ENCODE measurements around the gene OR4F6.
"Not testable (repeated sequence)": the region's sequence is repeated elsewhere in the genome, so short reads cannot be mapped to it uniquely, and the experiment has no call there.

Gene OR4F6

GRCh38 chr15:101778576-101778975 is 24.7 kb upstream of the OR4F6 start:
- not testable (repeated sequence) for H4K8ac ChIP-seq (ENCODE audit: low read depth, low read length); H3K4ac ChIP-seq (ENCODE audit: low read length); H3K9me3 ChIP-seq (replicated peaks in 1 of 2; ENCODE audit: control insufficient read depth in 2 of 2, insufficient read depth in 1 of 2, low read depth in 1 of 2, low read length in 2 of 2); H3K4me2 ChIP-seq (ENCODE audit: insufficient read depth, low read length, poor library complexity, severe bottlenecking); H2BK5ac ChIP-seq (ENCODE audit: low read length); H2BK15ac ChIP-seq (ENCODE audit: low read length); H2BK120ac ChIP-seq (ENCODE audit: low read depth, low read length); H3K27ac ChIP-seq (replicated peaks; ENCODE audit: low read length); DNase-seq (ENCODE audit: low spot score); H3K4me3 ChIP-seq (ENCODE audit: low read length in 2 of 2); H3K79me1 ChIP-seq (ENCODE audit: low read depth, low read length); H3K36me3 ChIP-seq (replicated peaks in 1 of 2; ENCODE audit: control insufficient read depth in 2 of 2, insufficient read depth in 2 of 2, low read length in 2 of 2); H2BK12ac ChIP-seq (ENCODE audit: low read length); H2AK5ac ChIP-seq (ENCODE audit: low read depth, low read length); H3K14ac ChIP-seq (ENCODE audit: low read length); H3K9ac ChIP-seq (ENCODE audit: low read depth, low read length, poor library complexity); H3K18ac ChIP-seq (ENCODE audit: low read length); H4K91ac ChIP-seq (ENCODE audit: low read depth, low read length, poor library complexity); H2AFZ ChIP-seq (ENCODE audit: low read length); H3K4me1 ChIP-seq (ENCODE audit: control insufficient read depth in 2 of 2, insufficient read depth in 1 of 2, low read depth in 1 of 2, low read length in 2 of 2); H3K23ac ChIP-seq (ENCODE audit: low read depth, low read length, poor library complexity)
- WGBS, 2 donors (ENCODE audit: extremely low coverage in 2 of 2, insufficient read length in 2 of 2, insufficient replicate concordance in 1 of 2) = no CpG with 5 or more reads among the region's 10 CpGs
- peaks cover 0 to 36% (median 0%) of the 10 kb centered on the region in 3 experiments for H3K27me3 ChIP-seq (ENCODE audit: control insufficient read depth in 3 of 3, insufficient read depth in 3 of 3, low read depth in 1 of 3, low read length in 3 of 3)

- peaks cover 0 to 25% (median 0%) of the 10 kb centered on the region in 3 experiments for H3K27me3 ChIP-seq (ENCODE audit: control insufficient read depth in 3 of 3, insufficient read depth in 3 of 3, low read depth in 1 of 3, low read length in 3 of 3)
Observed at GRCh38 chr15:101780225-101780624, 23.1 kb upstream of the OR4F6 start.

GRCh38 chr15:101781928-101782327 is 21.4 kb upstream of the OR4F6 start:
- no peak overlapping the region for H2AK5ac ChIP-seq (ENCODE audit: low read depth, low read length)
- H2BK5ac ChIP-seq (ENCODE audit: low read length) = no peak overlapping the region
- no CpG with 5 or more reads among the region's 9 CpGs for WGBS, 2 donors (ENCODE audit: extremely low coverage in 2 of 2, insufficient read length in 2 of 2, insufficient replicate concordance in 1 of 2)
- no peak overlapping the region for H3K9ac ChIP-seq (ENCODE audit: low read depth, low read length, poor library complexity)
- no peak overlapping the region for H3K4ac ChIP-seq (ENCODE audit: low read length)
- H3K9me3 ChIP-seq (replicated peaks in 1 of 2; ENCODE audit: control insufficient read depth in 2 of 2, insufficient read depth in 1 of 2, low read depth in 1 of 2, low read length in 2 of 2) = no peaks in the 10 kb centered on the region
- no peak overlapping the region for H2BK120ac ChIP-seq (ENCODE audit: low read depth, low read length)
- H3K18ac ChIP-seq (ENCODE audit: low read length) = no peak overlapping the region
- no peaks in the 10 kb centered on the region for H3K4me1 ChIP-seq (ENCODE audit: control insufficient read depth in 2 of 2, insufficient read depth in 1 of 2, low read depth in 1 of 2, low read length in 2 of 2)
- no peaks in the 10 kb centered on the region for H3K79me1 ChIP-seq (ENCODE audit: low read depth, low read length)
- no peak overlapping the region for H3K4me3 ChIP-seq (ENCODE audit: low read length in 2 of 2)
- no peak overlapping the region for H4K8ac ChIP-seq (ENCODE audit: low read depth, low read length)
- no peak overlapping the region for H2BK15ac ChIP-seq (ENCODE audit: low read length)
- H3K14ac ChIP-seq (ENCODE audit: low read length) = no peak overlapping the region
- H3K4me2 ChIP-seq (ENCODE audit: insufficient read depth, low read length, poor library complexity, severe bottlenecking) = no peak overlapping the region
- DNase-seq (ENCODE audit: low spot score) = no peak
- H2BK12ac ChIP-seq (ENCODE audit: low read length) = no peak overlapping the region
- no peak overlapping the region for H3K27ac ChIP-seq (replicated peaks; ENCODE audit: low read length)
- no peak overlapping the region for H3K23ac ChIP-seq (ENCODE audit: low read depth, low read length, poor library complexity)
- peaks cover 0 to 10% (median 0%) of the 10 kb centered on the region in 3 experiments for H3K27me3 ChIP-seq (ENCODE audit: control insufficient read depth in 3 of 3, insufficient read depth in 3 of 3, low read depth in 1 of 3, low read length in 3 of 3)
- no peaks in the 10 kb centered on the region for H3K36me3 ChIP-seq (replicated peaks in 1 of 2; ENCODE audit: control insufficient read depth in 2 of 2, insufficient read depth in 2 of 2, low read length in 2 of 2)
- no peak overlapping the region for H4K91ac ChIP-seq (ENCODE audit: low read depth, low read length, poor library complexity)
- no peak overlapping the region for H2AFZ ChIP-seq (ENCODE audit: low read length)

More at GRCh38 chr15:101780225-101780624, 23.1 kb upstream of the OR4F6 start:
- H3K79me1 ChIP-seq (ENCODE audit: low read depth, low read length); H3K9ac ChIP-seq (ENCODE audit: low read depth, low read length, poor library complexity); H2BK15ac ChIP-seq (ENCODE audit: low read length); H2AFZ ChIP-seq (ENCODE audit: low read length); H3K4ac ChIP-seq (ENCODE audit: low read length); H3K4me2 ChIP-seq (ENCODE audit: insufficient read depth, low read length, poor library complexity, severe bottlenecking); H2BK5ac ChIP-seq (ENCODE audit: low read length); H4K91ac ChIP-seq (ENCODE audit: low read depth, low read length, poor library complexity); H4K8ac ChIP-seq (ENCODE audit: low read depth, low read length); H3K18ac ChIP-seq (ENCODE audit: low read length); H3K23ac ChIP-seq (ENCODE audit: low read depth, low read length, poor library complexity); H3K14ac ChIP-seq (ENCODE audit: low read length); H2BK120ac ChIP-seq (ENCODE audit: low read depth, low read length); H2BK12ac ChIP-seq (ENCODE audit: low read length); H3K4me3 ChIP-seq (ENCODE audit: low read length in 2 of 2); H2AK5ac ChIP-seq (ENCODE audit: low read depth, low read length); H3K4me1 ChIP-seq (ENCODE audit: control insufficient read depth in 2 of 2, insufficient read depth in 1 of 2, low read depth in 1 of 2, low read length in 2 of 2); H3K9me3 ChIP-seq (replicated peaks in 1 of 2; ENCODE audit: control insufficient read depth in 2 of 2, insufficient read depth in 1 of 2, low read depth in 1 of 2, low read length in 2 of 2); H3K27ac ChIP-seq (replicated peaks; ENCODE audit: low read length); H3K36me3 ChIP-seq (replicated peaks in 1 of 2; ENCODE audit: control insufficient read depth in 2 of 2, insufficient read depth in 2 of 2, low read length in 2 of 2); DNase-seq (ENCODE audit: low spot score): not testable (repeated sequence)
- WGBS, 2 donors (ENCODE audit: extremely low coverage in 2 of 2, insufficient read length in 2 of 2, insufficient replicate concordance in 1 of 2) = no CpG with 5 or more reads among the region's 1 CpG

GRCh38 chr15:101784644-101785043 is 18.7 kb upstream of the OR4F6 start:
- no CpG with 5 or more reads among the region's 2 CpGs for WGBS, 2 donors (ENCODE audit: extremely low coverage in 2 of 2, insufficient read length in 2 of 2, insufficient replicate concordance in 1 of 2)

More at GRCh38 chr15:101784644-101785043, 18.7 kb upstream of the OR4F6 start:
- Histone ChIP-seq H4K8ac (ENCODE audit: low read depth, low read length) (no peak overlapping the region), H3K14ac (ENCODE audit: low read length) (no peak overlapping the region), H3K23ac (ENCODE audit: low read depth, low read length, poor library complexity) (no peak overlapping the region), H3K4me3 (ENCODE audit: low read length in 2 of 2) (no peak overlapping the region), H3K4me1 (ENCODE audit: control insufficient read depth in 2 of 2, insufficient read depth in 1 of 2, low read depth in 1 of 2, low read length in 2 of 2) (no peaks in the 10 kb centered on the region), H4K91ac (ENCODE audit: low read depth, low read length, poor library complexity) (no peak overlapping the region), H3K36me3 (replicated peaks in 1 of 2; ENCODE audit: control insufficient read depth in 2 of 2, insufficient read depth in 2 of 2, low read length in 2 of 2) (no peaks in the 10 kb centered on the region), H3K4me2 (ENCODE audit: insufficient read depth, low read length, poor library complexity, severe bottlenecking) (no peak overlapping the region), H2AK5ac (ENCODE audit: low read depth, low read length) (no peak overlapping the region), H3K27me3 (ENCODE audit: control insufficient read depth in 3 of 3, insufficient read depth in 3 of 3, low read depth in 1 of 3, low read length in 3 of 3) (no peaks in the 10 kb centered on the region), H2BK120ac (ENCODE audit: low read depth, low read length) (no peak overlapping the region), H2AFZ (ENCODE audit: low read length) (no peak overlapping the region), H3K27ac (replicated peaks; ENCODE audit: low read length) (no peak overlapping the region), H3K9me3 (replicated peaks in 1 of 2; ENCODE audit: control insufficient read depth in 2 of 2, insufficient read depth in 1 of 2, low read depth in 1 of 2, low read length in 2 of 2) (no peaks in the 10 kb centered on the region), H2BK12ac (ENCODE audit: low read length) (no peak overlapping the region), H3K9ac (ENCODE audit: low read depth, low read length, poor library complexity) (no peak overlapping the region), H3K4ac (ENCODE audit: low read length) (no peak overlapping the region), H3K18ac (ENCODE audit: low read length) (no peak overlapping the region), H3K79me1 (ENCODE audit: low read depth, low read length) (no peaks in the 10 kb centered on the region), H2BK15ac (ENCODE audit: low read length) (no peak overlapping the region), H2BK5ac (ENCODE audit: low read length) (no peak overlapping the region)
- DNase-seq (ENCODE audit: low spot score) = no peak

Data from neuronal stem cell (in vitro differentiated cells).